OCI-LY7 (cell line): Measurements from ENCODE around the gene GRM4.

Experiments used
- EZH2phosphoT487 ChIP-seq: fragments of 200-600 bp; sonication (generic); IDR thresholded peaks from 2 replicates; pipeline ENCODE4 v1.6.1; 2018; ENCODE audit warnings: low read depth, borderline replicate concordance, mild to moderate bottlenecking, mixed run types, antibody characterized with exemption, low read length, moderate library complexity, mixed read lengths
- TF ChIP-seq, protein P1 (sequence below): fragments of 200-600 bp; sonication (generic); conservative IDR thresholded peaks from 2 replicates; pipeline ENCODE4 v1.5.1; 2014; ENCODE audit warnings: mild to moderate bottlenecking, antibody characterized with exemption, low read length, moderate library complexity, mixed read lengths

GRCh38 chr6:34035704-34036356 is 110.1 kb downstream of the GRM4 start:
- TF ChIP-seq, protein P1, sequence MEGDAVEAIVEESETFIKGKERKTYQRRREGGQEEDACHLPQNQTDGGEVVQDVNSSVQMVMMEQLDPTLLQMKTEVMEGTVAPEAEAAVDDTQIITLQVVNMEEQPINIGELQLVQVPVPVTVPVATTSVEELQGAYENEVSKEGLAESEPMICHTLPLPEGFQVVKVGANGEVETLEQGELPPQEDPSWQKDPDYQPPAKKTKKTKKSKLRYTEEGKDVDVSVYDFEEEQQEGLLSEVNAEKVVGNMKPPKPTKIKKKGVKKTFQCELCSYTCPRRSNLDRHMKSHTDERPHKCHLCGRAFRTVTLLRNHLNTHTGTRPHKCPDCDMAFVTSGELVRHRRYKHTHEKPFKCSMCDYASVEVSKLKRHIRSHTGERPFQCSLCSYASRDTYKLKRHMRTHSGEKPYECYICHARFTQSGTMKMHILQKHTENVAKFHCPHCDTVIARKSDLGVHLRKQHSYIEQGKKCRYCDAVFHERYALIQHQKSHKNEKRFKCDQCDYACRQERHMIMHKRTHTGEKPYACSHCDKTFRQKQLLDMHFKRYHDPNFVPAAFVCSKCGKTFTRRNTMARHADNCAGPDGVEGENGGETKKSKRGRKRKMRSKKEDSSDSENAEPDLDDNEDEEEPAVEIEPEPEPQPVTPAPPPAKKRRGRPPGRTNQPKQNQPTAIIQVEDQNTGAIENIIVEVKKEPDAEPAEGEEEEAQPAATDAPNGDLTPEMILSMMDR: no peak
- TF ChIP-seq EZH2phosphoT487: no peak
